HG03196 (cell line): ENCODE measurements around the gene PLA2G3.
A peak's percentile ranks its signal among the peaks of the same experiment; 100 is the strongest.

Experiments
- ATAC-seq: cut with Tn5 transposase; IDR thresholded peaks from one replicate; pipeline ENCODE4 v1.9.1; 2021; ENCODE audit not compliant: unreplicated experiment

Gene PLA2G3

DNA sequence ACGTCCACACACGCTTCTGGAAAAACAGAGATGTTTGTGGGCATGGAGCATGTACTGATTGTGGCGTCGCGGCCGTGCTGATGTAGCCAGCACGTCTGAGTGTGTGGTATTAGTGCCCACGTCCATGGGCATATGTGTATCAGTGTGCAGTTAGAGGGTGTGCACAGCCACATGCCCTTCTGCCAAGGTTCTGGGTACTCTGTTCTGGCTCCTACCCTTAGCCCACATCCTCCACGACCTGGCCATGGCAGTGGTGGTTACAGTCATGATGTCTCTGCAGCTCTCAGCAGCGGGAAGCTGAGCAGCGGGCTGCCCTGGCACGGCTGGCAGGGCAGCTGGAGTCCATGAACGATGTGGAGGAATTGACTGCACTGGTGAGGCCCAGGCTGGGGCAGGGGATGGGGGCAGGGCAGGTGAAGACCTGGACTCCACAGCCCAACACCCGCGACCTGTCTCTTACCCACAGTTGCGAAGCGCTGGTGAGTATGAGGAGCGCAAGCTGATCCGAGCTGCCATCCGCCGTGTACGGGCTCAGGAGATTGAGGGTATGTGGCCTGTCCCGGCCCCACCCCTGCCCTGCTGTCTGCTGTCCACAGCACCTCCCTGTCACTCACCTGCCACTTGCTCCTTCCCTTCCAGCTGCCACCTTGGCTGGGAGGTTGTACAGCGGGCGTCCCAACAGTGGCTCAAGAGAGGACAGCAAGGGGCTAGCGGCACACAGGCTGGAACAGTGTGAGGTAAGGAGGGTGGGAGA lies 51.9 kb downstream of the PLA2G3 start:
- no peak for ATAC-seq

DNA sequence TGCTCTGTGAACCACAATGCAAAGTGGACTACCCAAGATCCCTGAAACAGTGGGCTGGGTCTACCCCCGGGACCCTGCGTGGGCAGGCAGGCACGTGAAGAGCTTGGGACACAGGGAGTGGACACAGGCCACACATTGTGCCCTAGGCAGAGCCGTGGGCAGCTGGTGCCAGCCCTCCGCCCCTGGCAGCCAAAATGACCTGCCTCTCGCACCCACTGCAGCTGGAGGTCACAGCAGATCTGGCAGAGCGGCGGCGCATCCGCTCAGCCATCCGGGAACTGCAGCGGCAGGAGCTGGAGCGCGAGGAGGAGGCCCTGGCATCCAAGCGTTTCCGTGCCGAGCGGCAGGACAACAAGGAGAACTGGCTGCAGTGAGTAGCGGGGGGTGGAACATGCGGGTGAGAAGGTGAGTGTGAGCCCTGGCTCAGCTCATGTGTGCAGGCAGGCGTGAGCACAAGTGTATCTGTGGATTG lies 52.5 kb downstream of the PLA2G3 start:
- no peak for ATAC-seq

DNA sequence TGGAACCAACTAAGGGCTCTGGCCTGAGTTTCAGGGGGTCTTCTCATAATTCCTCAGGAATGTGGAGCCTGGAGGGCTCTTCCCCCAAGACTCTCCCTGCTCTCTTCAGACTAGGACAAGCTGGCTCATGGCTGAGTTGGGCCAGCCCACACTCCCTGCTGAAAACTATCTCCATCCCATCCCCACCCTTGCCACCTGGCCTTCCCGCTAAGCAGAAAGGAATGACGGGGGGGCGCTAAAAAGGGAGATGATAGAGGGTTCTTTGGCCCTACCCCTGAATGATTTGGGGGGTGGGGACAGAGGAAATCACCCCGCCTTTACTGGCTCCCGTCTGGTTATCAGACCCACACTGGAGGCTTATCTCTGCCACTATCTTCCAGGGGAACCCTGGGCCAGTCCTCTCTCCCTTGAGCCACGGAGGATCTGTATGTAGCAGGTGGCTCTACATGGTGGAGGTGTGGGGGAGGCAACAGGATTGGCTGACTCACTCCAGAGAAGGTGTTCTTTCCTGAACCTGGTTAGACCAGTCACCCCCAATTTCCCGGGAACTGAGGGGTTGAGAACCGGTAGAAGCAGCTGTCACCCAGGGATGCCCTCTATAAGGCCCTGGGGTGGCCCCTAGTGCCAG lies 53.5 kb downstream of the PLA2G3 start:
- no peak for ATAC-seq

DNA sequence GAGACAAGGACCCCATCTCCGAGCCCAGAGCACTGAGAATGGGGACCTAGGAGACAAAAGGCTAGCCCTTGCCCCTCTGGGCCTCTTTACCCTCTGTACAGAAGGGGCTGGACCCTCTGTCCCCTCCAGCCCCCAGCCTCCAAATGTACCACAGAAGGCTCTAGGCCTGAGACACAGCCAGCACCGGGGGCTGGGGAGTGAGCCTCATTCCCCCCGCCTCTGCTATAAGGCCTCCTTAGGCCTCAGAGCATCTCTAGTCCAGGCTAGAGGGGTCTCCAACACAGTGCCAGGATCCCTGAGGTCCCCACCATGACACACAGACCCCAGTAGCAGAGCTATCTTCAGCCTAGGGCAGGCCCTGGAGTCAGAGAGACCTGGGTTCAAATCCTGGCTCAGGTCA lies 54.4 kb downstream of the PLA2G3 start:
- no peak for ATAC-seq

DNA sequence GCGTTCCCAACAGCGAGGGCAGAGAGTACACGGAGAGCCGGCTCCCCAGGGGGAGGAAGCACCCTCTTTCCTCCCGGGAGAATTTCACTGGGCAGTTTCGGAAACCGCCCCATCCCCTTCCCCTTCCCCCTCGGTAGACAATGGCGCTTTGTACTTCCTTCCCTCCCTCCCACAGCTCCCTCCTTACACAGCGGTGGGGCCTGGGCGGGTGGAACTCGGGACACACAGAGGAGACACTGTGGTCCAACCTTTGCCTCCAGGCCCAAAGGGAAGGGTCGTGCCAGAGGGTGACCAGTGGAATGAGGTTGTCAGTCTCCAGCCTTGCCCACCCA lies 54.8 kb downstream of the PLA2G3 start:
- no peak for ATAC-seq

DNA sequence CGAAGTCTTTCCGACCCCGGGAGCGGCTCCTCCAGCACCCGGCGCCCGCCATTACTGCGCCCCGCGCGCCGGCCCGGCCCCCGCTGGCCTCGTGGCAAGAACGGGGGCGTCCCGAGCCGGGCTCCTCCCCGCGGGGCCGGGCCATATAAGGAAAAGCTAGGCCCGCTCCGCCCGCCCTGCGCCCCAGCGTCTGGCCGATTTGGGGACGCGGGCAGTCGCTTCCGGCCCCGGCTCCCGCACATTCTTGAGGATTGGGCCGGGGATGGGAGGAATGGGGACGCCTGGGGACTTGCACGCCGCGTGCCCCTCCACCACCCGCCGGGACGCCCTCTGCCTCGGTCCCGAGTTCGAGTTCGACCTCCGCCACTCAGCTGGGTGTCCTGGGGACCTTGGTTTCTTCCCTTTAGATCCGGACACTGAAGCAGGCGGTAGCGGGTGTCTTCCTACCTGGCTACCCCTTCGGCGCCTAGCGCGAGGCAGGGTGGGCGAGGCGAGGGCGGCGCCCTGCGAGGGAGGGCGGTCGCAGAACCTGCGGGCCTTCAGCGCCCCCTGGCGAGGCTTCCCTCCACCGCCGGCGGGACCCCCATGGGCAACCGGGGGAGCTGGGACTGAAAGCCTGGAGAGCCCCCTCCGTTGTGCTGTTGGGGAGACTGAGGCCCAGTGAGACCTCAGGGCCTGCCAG lies 55.4 kb downstream of the PLA2G3 start:
- ATAC-seq = peak; percentile 38
